Sigmoid colon (tissue), 7 donors: ENCODE results near the gene MAGI2. TPM values are rescaled to one million over a fixed set of nuclear protein-coding genes. Genes with fewer than 3 reads are reported as not detected.

ENCODE experiments used
- DNase-seq: peaks from one replicate; pipeline ENCODE4 v3.0.0-alpha.2; 2019
- H3K27ac ChIP-seq, 4 donors: fragments of 200-600 bp; sonication (generic); one replicate each; pipeline ENCODE4 v1.5.1; 2016 to 2019; ENCODE audit warnings: mild to moderate bottlenecking in 1 of 4
- H3K27me3 ChIP-seq, 3 donors: fragments of 200-600 bp; sonication (generic); one replicate each; pipeline ENCODE4 v1.5.1; 2019; ENCODE audit warnings: mild to moderate bottlenecking in 1 of 3
- H3K36me3 ChIP-seq, 4 donors: fragments of 200-600 bp; sonication (generic); one replicate each; pipeline ENCODE4 v1.5.1; 2016 to 2019
- H3K4me1 ChIP-seq, 4 donors: fragments of 200-600 bp; sonication (generic); one replicate each; pipeline ENCODE4 v1.5.1; 2017 to 2019
- H3K4me3 ChIP-seq, 4 donors: fragments of 200-600 bp; sonication (generic); one replicate each; pipeline ENCODE4 v1.5.1; 2017 to 2019; ENCODE audit warnings: mild to moderate bottlenecking in 2 of 4, moderate library complexity in 1 of 4
- H3K9me3 ChIP-seq, 4 donors: fragments of 200-600 bp in 3 of 4; sonication (generic) in 3 of 4; one replicate each; pipeline versions ENCODE4 v1.5.1 to v1.6.1; 2013 to 2019
- CTCF ChIP-seq, 4 experiments: fragments of 450-650 bp in 3 of 4; fragments of 200-600 bp in 1 of 4; IDR thresholded peaks; one replicate each; pipeline ENCODE4 v1.5.1; 2016 to 2019; ENCODE audit warnings: antibody characterized with exemption in 4 of 4, mild to moderate bottlenecking in 3 of 4, moderate library complexity in 2 of 4
- EP300 ChIP-seq, 4 donors: sonication (generic); formaldehyde crosslinking; IDR thresholded peaks; one replicate each; pipeline ENCODE4 v1.6.1; 2017; ENCODE audit warnings: antibody characterized with exemption in 4 of 4
- POLR2A ChIP-seq, 2 donors: fragments of 450-650 bp; IDR thresholded peaks; one replicate each; pipeline ENCODE4 v1.6.1; 2016; ENCODE audit warnings: antibody characterized with exemption in 2 of 2, mild to moderate bottlenecking in 2 of 2, moderate library complexity in 2 of 2
- POLR2AphosphoS5 ChIP-seq, 4 donors: sonication (generic); formaldehyde crosslinking; IDR thresholded peaks; one replicate each; pipeline ENCODE4 v1.6.1; 2017; ENCODE audit warnings: antibody characterized with exemption in 4 of 4
- WGBS, 2 donors: extraction: QIAGEN DNeasy Blood & Tissue Kit; methylation state at CpG; one replicate each; pipeline ENCODE4 v1.1.7; 2013; 5-methylcytosine and 5-hydroxymethylcytosine counted together
- intact Hi-C: fragments of 100-400 bp; cut with DNase I; formaldehyde crosslinking; loops from one replicate; pipeline ENCODE4 v1.15.1; 2023
- polyA plus RNA-seq, 3 donors: library from polyadenylated mRNA; stranded (reverse); fragments of 200-250 nt; gene quantifications; one replicate each; pipeline ENCODE4 v1.2.3, GENCODE V29; 2013
- total RNA-seq, 4 donors: library from RNA; depleted of rRNA; stranded (reverse); fragments of >200 nt; gene quantifications; one replicate each; pipeline ENCODE4 v1.1.0, GENCODE V29; 2016
- donor health status: healthy with polysubstance abuse.
- donor health status: Bipolar disorder and iron deficiency.
- donor health status: healthy.

Gene MAGI2
- total and polyA plus RNA-seq, 7 donors, result 0.69 to 26.9 (median 14.7) TPM

GRCh38 chr7:79412915-79413314, 40.6 kb downstream of the MAGI2 start:
- no peak for DNase-seq
- intact Hi-C loops, result no loop called here
- no peaks in the 10 kb centered on the region for H3K27me3 ChIP-seq

GRCh38 chr7:79412438-79412837, 41.0 kb downstream of the MAGI2 start:
- no peak overlapping the region for H3K4me3 ChIP-seq
- no peak for DNase-seq
- H3K27ac ChIP-seq, result no peak overlapping the region
- H3K27me3 ChIP-seq, result no peaks in the 10 kb centered on the region
- TF ChIP-seq POLR2AphosphoS5 (IDR thresholded peaks at IDR 0.05) (no peak), POLR2A (IDR thresholded peaks at IDR 0.05) (no peak), EP300 (IDR thresholded peaks at IDR 0.05) (no peak), CTCF (IDR thresholded peaks at IDR 0.05) (no peak)
- no peaks in the 10 kb centered on the region for H3K9me3 ChIP-seq
- 73 to 86% methylated on average over 3 of the region's 3 CpGs for WGBS, 2 donors
- intact Hi-C loops, result no loop called here
- peaks cover 0 to 4% (median 0%) of the 10 kb centered on the region in 4 donors for H3K4me1 ChIP-seq
- H3K36me3 ChIP-seq, result no peaks in the 10 kb centered on the region

More at GRCh38 chr7:79412915-79413314, 40.6 kb downstream of the MAGI2 start:
- TF ChIP-seq CTCF (IDR thresholded peaks at IDR 0.05), result no peak
- TF ChIP-seq POLR2AphosphoS5 (IDR thresholded peaks at IDR 0.05), result no peak
- TF ChIP-seq EP300 (IDR thresholded peaks at IDR 0.05), result no peak
- TF ChIP-seq POLR2A (IDR thresholded peaks at IDR 0.05), result no peak
- Histone ChIP-seq H3K9me3 (no peaks in the 10 kb centered on the region), H3K27ac (no peak overlapping the region), H3K36me3 (no peaks in the 10 kb centered on the region), H3K4me3 (no peak overlapping the region), H3K4me1 (peaks cover 0 to 2% (median 0%) of the 10 kb centered on the region in 4 donors)
- 70 to 73% methylated on average over 2 of the region's 2 CpGs for WGBS, 2 donors

GRCh38 chr7:79410345-79410744, 43.1 kb downstream of the MAGI2 start:
- TF ChIP-seq CTCF (IDR thresholded peaks at IDR 0.05) (no peak), POLR2A (IDR thresholded peaks at IDR 0.05) (no peak), EP300 (IDR thresholded peaks at IDR 0.05) (no peak), POLR2AphosphoS5 (IDR thresholded peaks at IDR 0.05) (no peak)
- no peaks in the 10 kb centered on the region for H3K36me3 ChIP-seq
- no peak overlapping the region for H3K4me3 ChIP-seq
- peaks cover 0 to 4% (median 0%) of the 10 kb centered on the region in 4 donors for H3K4me1 ChIP-seq
- intact Hi-C loops, result no loop called here
- H3K27me3 ChIP-seq, result no peaks in the 10 kb centered on the region
- H3K27ac ChIP-seq, result no peak overlapping the region
- H3K9me3 ChIP-seq, result no peaks in the 10 kb centered on the region
- DNase-seq, result no peak

- TF ChIP-seq CTCF (IDR thresholded peaks at IDR 0.05) (no peak), POLR2AphosphoS5 (IDR thresholded peaks at IDR 0.05) (no peak), POLR2A (IDR thresholded peaks at IDR 0.05) (no peak), EP300 (IDR thresholded peaks at IDR 0.05) (no peak)
- H3K36me3 ChIP-seq, result no peaks in the 10 kb centered on the region
- DNase-seq, result no peak
- 93 to 94% methylated on average over 2 of the region's 2 CpGs for WGBS, 2 donors
- intact Hi-C loops, result no loop called here
- no peak overlapping the region for H3K4me3 ChIP-seq
- no peaks in the 10 kb centered on the region for H3K27me3 ChIP-seq
- peaks cover 0 to 23% (median 6%) of the 10 kb centered on the region in 4 donors for H3K4me1 ChIP-seq
- no peak overlapping the region for H3K27ac ChIP-seq
- no peaks in the 10 kb centered on the region for H3K9me3 ChIP-seq
Measured at GRCh38 chr7:79407351-79407750, 46.1 kb downstream of the MAGI2 start.

- no peak for TF ChIP-seq CTCF (IDR thresholded peaks at IDR 0.05)
- TF ChIP-seq POLR2A (IDR thresholded peaks at IDR 0.05), result no peak
- no peak for TF ChIP-seq POLR2AphosphoS5 (IDR thresholded peaks at IDR 0.05)
- TF ChIP-seq EP300 (IDR thresholded peaks at IDR 0.05), result no peak
Measured at GRCh38 chr7:79406371-79406770, 47.1 kb downstream of the MAGI2 start.

More at GRCh38 chr7:79406371-79406770, 47.1 kb downstream of the MAGI2 start:
- 39 to 74% methylated on average over 2 of the region's 2 CpGs for WGBS, 2 donors
- H3K4me1 ChIP-seq, result peaks cover 0 to 24% (median 6%) of the 10 kb centered on the region in 4 donors
- H3K27me3 ChIP-seq, result no peaks in the 10 kb centered on the region
- no peak overlapping the region for H3K27ac ChIP-seq
- H3K4me3 ChIP-seq, result no peak overlapping the region
- intact Hi-C loops, result no loop called here
- H3K9me3 ChIP-seq, result no peaks in the 10 kb centered on the region
- no peak for DNase-seq
- H3K36me3 ChIP-seq, result no peaks in the 10 kb centered on the region
